IMR-90 (cell line): ENCODE measurements around the gene SLC28A3. TPM values are rescaled to one million over a fixed set of nuclear protein-coding genes. Genes with fewer than 3 reads are reported as not detected.

Experiments used
- ATAC-seq: fragments of 200-7000 bp; cut with Tn5 transposase; 2 replicates; pipeline ENCODE4 v1.9.1; 2020; ENCODE audit warnings: low read depth, mild to moderate bottlenecking, moderate library complexity
- BruUV-seq: library from RNA; stranded (reverse); fragments of 400-500 nt; replicated peaks from 2 replicates; lab custom pipeline; 2021; lab: Mats Ljungman, UMichigan
- CTCF ChIA-PET: fragments of 300-600 bp; formaldehyde crosslinking; extraction: SDS; loops from one replicate; lab custom pipeline; 2021; ENCODE audit warnings: antibody characterized with exemption; lab: Yijun Ruan, JAX
- POLR2A ChIA-PET: fragments of 300-600 bp; sonication (Branson Sonifier 250); formaldehyde crosslinking; loops from one replicate; lab custom pipeline; 2022; ENCODE audit warnings: antibody characterized with exemption; ENCODE audit not compliant: unreplicated experiment; lab: Charles Lee
- DNase-seq: peaks from one replicate; pipeline ENCODE4 v3.0.0; 2013
- H2AFZ ChIP-seq: replicated peaks from 2 replicates; pipeline ENCODE3; 2013; ENCODE audit warnings: low read length, mild to moderate bottlenecking; ENCODE audit not compliant: poor library complexity
- H2AK5ac ChIP-seq: 2 replicates; pipeline ENCODE4 v1.6.1; 2013; ENCODE audit warnings: low read depth, low read length, inconsistent platforms
- H2AK9ac ChIP-seq: replicated peaks from 2 replicates; pipeline ENCODE3; 2013; ENCODE audit warnings: mild to moderate bottlenecking, low read depth, low read length, moderate library complexity; ENCODE audit not compliant: poor library complexity
- H2BK120ac ChIP-seq: 2 replicates; pipeline ENCODE4 v1.6.1; 2013; ENCODE audit warnings: low read depth, low read length, inconsistent platforms
- H2BK15ac ChIP-seq: 3 replicates; pipeline ENCODE4 v1.6.1; 2013; ENCODE audit warnings: low read depth, low read length, inconsistent platforms
- H2BK20ac ChIP-seq: 2 replicates; pipeline ENCODE4 v1.6.1; 2013; ENCODE audit warnings: low read depth, mild to moderate bottlenecking, inconsistent platforms, low read length, moderate library complexity
- H2BK5ac ChIP-seq: 2 replicates; pipeline ENCODE4 v1.6.1; 2013; ENCODE audit warnings: mild to moderate bottlenecking, low read depth, low read length, inconsistent platforms; ENCODE audit not compliant: poor library complexity, severe bottlenecking
- H3K14ac ChIP-seq: replicated peaks from 2 replicates; pipeline ENCODE4 v1.6.1; 2013; ENCODE audit warnings: low read depth, low read length, inconsistent platforms
- H3K18ac ChIP-seq: 2 replicates; pipeline ENCODE4 v1.6.1; 2013; ENCODE audit warnings: low read depth, low read length, control low read depth
- H3K23ac ChIP-seq: 2 replicates; pipeline ENCODE4 v1.6.1; 2013; ENCODE audit warnings: low read depth, low read length, inconsistent platforms
- H3K27ac ChIP-seq: 2 replicates; pipeline ENCODE4 v1.5.1; 2013; ENCODE audit warnings: mild to moderate bottlenecking, control low read depth, low read length; ENCODE audit not compliant: insufficient read depth
- H3K27me3 ChIP-seq: 2 replicates; pipeline ENCODE4 v1.6.1; 2013; ENCODE audit warnings: low read length; ENCODE audit not compliant: control insufficient read depth, insufficient read depth
- H3K36me3 ChIP-seq: 2 replicates; pipeline ENCODE4 v1.6.1; 2013; ENCODE audit warnings: low read length, mixed read lengths; ENCODE audit not compliant: control insufficient read depth, insufficient read depth
- H3K4ac ChIP-seq: 2 replicates; pipeline ENCODE4 v1.6.1; 2013; ENCODE audit warnings: low read depth, low read length, inconsistent platforms
- H3K4me1 ChIP-seq: 2 replicates; pipeline ENCODE4 v1.6.1; 2013; ENCODE audit warnings: low read length, mixed read lengths; ENCODE audit not compliant: control insufficient read depth, insufficient read depth
- H3K4me2 ChIP-seq: 2 replicates; pipeline ENCODE4 v1.6.1; 2013; ENCODE audit warnings: low read depth, mild to moderate bottlenecking, control low read depth, low read length, moderate library complexity
- H3K4me3 ChIP-seq: 2 replicates; pipeline ENCODE4 v1.5.1; 2013; ENCODE audit warnings: low read depth, mild to moderate bottlenecking, control low read depth, low read length, moderate library complexity; ENCODE audit not compliant: insufficient read depth
- H3K56ac ChIP-seq: 2 replicates; pipeline ENCODE4 v1.6.1; 2013; ENCODE audit warnings: low read length, inconsistent platforms; ENCODE audit not compliant: insufficient read depth; ENCODE audit errors: extremely low read depth
- H3K79me1 ChIP-seq, 2 experiments: 2 replicates each; pipeline ENCODE4 v1.6.1; 2013; ENCODE audit warnings: low read length in 2 of 2, inconsistent platforms in 1 of 2, low read depth in 1 of 2
- H3K9ac ChIP-seq: 2 replicates; pipeline ENCODE4 v1.6.1; 2013; ENCODE audit warnings: low read depth, low read length, control low read depth
- H3K9me1 ChIP-seq: 2 replicates; pipeline ENCODE4 v1.6.1; 2013; ENCODE audit warnings: low read length, inconsistent platforms; ENCODE audit not compliant: insufficient read depth
- H3K9me3 ChIP-seq: 2 replicates; pipeline ENCODE4 v1.6.1; 2013; ENCODE audit warnings: low read length; ENCODE audit not compliant: control insufficient read depth, insufficient read depth
- H4K20me1 ChIP-seq: 2 replicates; pipeline ENCODE4 v1.6.1; 2013; ENCODE audit warnings: low read length, inconsistent platforms; ENCODE audit not compliant: insufficient read depth
- H4K5ac ChIP-seq: 2 replicates; pipeline ENCODE4 v1.6.1; 2013; ENCODE audit warnings: mild to moderate bottlenecking, low read depth, low read length, control low read depth
- H4K8ac ChIP-seq, 2 experiments: 2 replicates each; pipeline ENCODE4 v1.6.1; 2013; ENCODE audit warnings: low read depth in 2 of 2, low read length in 2 of 2, control low read depth in 1 of 2, inconsistent platforms in 1 of 2
- H4K91ac ChIP-seq: 2 replicates; pipeline ENCODE4 v1.6.1; 2013; ENCODE audit warnings: low read depth, low read length, inconsistent platforms; ENCODE audit not compliant: insufficient read depth
- BHLHE40 ChIP-seq: fragments of 150-350 bp; IDR thresholded peaks from 2 replicates; pipeline ENCODE4 v1.6.1; 2016; ENCODE audit warnings: mild to moderate bottlenecking, low read depth, low read length
- CEBPB ChIP-seq: IDR thresholded peaks from 2 replicates; pipeline ENCODE4 v1.6.1; 2012; ENCODE audit warnings: low read depth, low read length, improper control_type of control experiment
- MAFK ChIP-seq: IDR thresholded peaks from 2 replicates; pipeline ENCODE4 v1.6.1; 2012; ENCODE audit warnings: low read depth, low read length, improper control_type of control experiment
- MAZ ChIP-seq: IDR thresholded peaks from 2 replicates; pipeline ENCODE4 v1.6.1; 2012; ENCODE audit warnings: low read depth, mild to moderate bottlenecking, low read length, improper control_type of control experiment, moderate library complexity, borderline replicate concordance
- NFE2L2 ChIP-seq: fragments of 150-350 bp; IDR thresholded peaks from 2 replicates; pipeline ENCODE4 v1.6.1; 2016; ENCODE audit warnings: low read depth, mild to moderate bottlenecking, low read length
- SMC3 ChIP-seq: fragments of 150-350 bp; IDR thresholded peaks from 2 replicates; pipeline ENCODE4 v1.6.1; 2016; ENCODE audit warnings: low read depth, mild to moderate bottlenecking, antibody characterized with exemption, low read length, moderate library complexity
- WGBS, 2 experiments: methylation state at CpG; one replicate each; pipeline versions ENCODE4 v1.1.5 to v1.1.7; 2013; ENCODE audit warnings: missing lambda C conversion rate in 2 of 2; ENCODE audit not compliant: insufficient read length in 1 of 2; ENCODE audit errors: extremely low coverage in 2 of 2; 5-methylcytosine and 5-hydroxymethylcytosine counted together
- dilution Hi-C: fragments of 300-500 bp; cut with HindIII; formaldehyde crosslinking; loops from one replicate; pipeline ENCODE4 v1.14.3; 2018; ENCODE audit warnings: low sequenced_read_pairs; ENCODE audit not compliant: unreplicated experiment
- in situ Hi-C: fragments of 300-500 bp; cut with MboI; formaldehyde crosslinking; loops from 3 replicates; pipeline ENCODE4 v1.14.3; 2019; ENCODE audit warnings: low sequenced_read_pairs, inconsistent platforms, mixed read lengths
- intact Hi-C: fragments of 100-400 bp; cut with micrococcal nuclease; formaldehyde crosslinking; loops from 2 replicates; pipeline ENCODE4 v1.10.0; 2022
- polyA plus RNA-seq, 3 experiments: library from polyadenylated mRNA; depleted of rRNA; stranded (reverse); fragments of >200 nt; gene quantifications; 2 replicates each; pipeline ENCODE4 v1.2.3, GENCODE V29; 2012; ENCODE audit warnings: low replicate concordance in 1 of 3
- total RNA-seq: library from RNA; depleted of rRNA; stranded (reverse); fragments of >200 nt; gene quantifications from 2 replicates; pipeline ENCODE4 v1.2.3, GENCODE V29; 2012

The SLC28A3 gene
- total and polyA plus RNA-seq, 2 of the 4 experiments (the other 2 are of a cell fraction) = 1.1 to 2.2 TPM

DNA sequence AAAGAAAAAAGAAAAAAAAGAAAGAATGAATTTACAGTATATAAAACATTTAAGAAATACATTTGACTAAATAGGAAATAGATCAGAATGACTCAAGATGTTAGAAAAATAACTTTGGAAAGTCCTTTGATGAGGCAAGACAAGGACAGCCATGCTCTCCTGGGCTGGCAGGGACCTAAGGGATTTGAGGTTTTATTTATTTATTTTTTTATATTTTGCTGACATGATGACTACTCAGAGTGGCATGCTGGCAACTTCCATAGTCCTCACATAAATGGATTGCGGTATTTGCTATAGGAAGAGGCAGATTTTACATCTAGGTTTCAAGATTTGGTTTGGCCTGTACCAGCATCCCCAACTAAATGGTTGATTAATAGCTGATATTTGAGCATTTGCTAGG lies 17.7 kb downstream of the SLC28A3 start:
- Histone ChIP-seq H3K9me1 (peaks cover 5% of the 10 kb centered on the region), H3K14ac (no peak overlapping the region), H2AK9ac (no peak overlapping the region), H3K4me2 (no peak overlapping the region), H3K9me3 (peaks cover 1% of the 10 kb centered on the region; the same call in 1 of the 2 replicates), H3K27me3 (no peaks in the 10 kb centered on the region), H3K4ac (peak overlapping the region; percentile 51; the same call in 1 of the 2 replicates), H3K79me1 (no peaks in the 10 kb centered on the region), H4K8ac (no peak overlapping the region), H4K5ac (no peak overlapping the region), H4K20me1 (no peaks in the 10 kb centered on the region), H3K56ac (no peak overlapping the region), H3K4me1 (peaks cover 6% of the 10 kb centered on the region; the same call in 1 of the 2 replicates), H2BK15ac (no peak overlapping the region), H2BK5ac (no peak overlapping the region), H2BK120ac (no peak overlapping the region; the same call in 1 of the 2 replicates), H2AFZ (no peak overlapping the region), H2BK20ac (no peak overlapping the region), H3K18ac (no peak overlapping the region), H3K36me3 (no peaks in the 10 kb centered on the region), H3K27ac (no peak overlapping the region), H3K23ac (no peak overlapping the region), H3K9ac (no peak overlapping the region), H4K91ac (no peak overlapping the region), H2AK5ac (no peak overlapping the region), H3K4me3 (no peak overlapping the region)
- CTCF ChIA-PET = no interaction called here
- in situ Hi-C loops (no loop called here), intact Hi-C loops (no loop called here), dilution Hi-C loops (no loop called here)
- peak; percentile 79 for DNase-seq
- TF ChIP-seq MAFK (peak; percentile 37; the same call in 1 of the 2 replicates), CEBPB (peak; percentile 70; the same call in 1 of the 2 replicates), SMC3 (no peak), BHLHE40 (no peak), NFE2L2 (no peak), MAZ (no peak)
- POLR2A ChIA-PET = no interaction called here
- no CpG with 5 or more reads among the region's 1 CpG for WGBS, 2 experiments
- no TSS peak for BruUV-seq
- peak; percentile 61 for ATAC-seq
